RWPE2 (cell line): ENCODE measurements around the gene PIM3.
A peak's percentile ranks its signal among the peaks of the same experiment; 100 is the strongest.

Experiments used
- ATAC-seq: fragments of 200-7000 bp; cut with Tn5 transposase; 3 replicates; pipeline ENCODE4 v1.9.1; 2021; ENCODE audit warnings: low read depth
- DNase-seq: peaks from one replicate; pipeline ENCODE4 v3.0.0-alpha.2; 2020; ENCODE audit warnings: low spot score
- H3K27ac ChIP-seq: fragments of 450-650 bp; 2 replicates; pipeline ENCODE4 v1.5.1; 2017; ENCODE audit warnings: mild to moderate bottlenecking; ENCODE audit not compliant: poor library complexity, severe bottlenecking
- H3K27me3 ChIP-seq: fragments of 250-450 bp; sonication (Bioruptor Pico); 2 replicates; pipeline ENCODE4 v1.5.1; 2021; ENCODE audit warnings: mild to moderate bottlenecking, moderate library complexity; ENCODE audit not compliant: insufficient read depth, poor library complexity, severe bottlenecking
- H3K36me3 ChIP-seq: fragments of 250-450 bp; sonication (Bioruptor Pico); 2 replicates; pipeline ENCODE4 v1.5.1; 2020; ENCODE audit warnings: low read depth, mild to moderate bottlenecking, moderate library complexity
- H3K4me1 ChIP-seq: fragments of 250-450 bp; sonication (Bioruptor Pico); 2 replicates; pipeline ENCODE4 v1.5.1; 2021; ENCODE audit warnings: mild to moderate bottlenecking, moderate library complexity; ENCODE audit not compliant: insufficient read depth, poor library complexity, severe bottlenecking
- H3K4me3 ChIP-seq: fragments of 250-450 bp; sonication (Bioruptor Pico); 2 replicates; pipeline ENCODE4 v1.5.1; 2021; ENCODE audit warnings: mild to moderate bottlenecking, moderate library complexity; ENCODE audit not compliant: severe bottlenecking
- H3K9me3 ChIP-seq: fragments of 250-450 bp; sonication (Bioruptor Pico); 2 replicates; pipeline ENCODE4 v1.5.1; 2021; ENCODE audit warnings: mild to moderate bottlenecking, moderate library complexity; ENCODE audit not compliant: severe bottlenecking
- TF ChIP-seq, protein P1 (sequence below): fragments of 450-650 bp; IDR thresholded peaks from one replicate; pipeline ENCODE4 v1.5.1; 2017; ENCODE audit warnings: mild to moderate bottlenecking, moderate library complexity; ENCODE audit not compliant: poor library complexity, severe bottlenecking

PIM3 gene

GRCh38 chr22:49995361-49996118 is 35.0 kb downstream of the PIM3 start:
- no peaks in the 10 kb centered on the region for H3K27me3 ChIP-seq
- H3K4me1 ChIP-seq, result no peaks in the 10 kb centered on the region
- H3K9me3 ChIP-seq, result no peaks in the 10 kb centered on the region
- peak; percentile 57 for DNase-seq
- H3K4me3 ChIP-seq, result no peak overlapping the region
- no peak overlapping the region for H3K27ac ChIP-seq
- no peak for ATAC-seq
- TF ChIP-seq, protein P1, sequence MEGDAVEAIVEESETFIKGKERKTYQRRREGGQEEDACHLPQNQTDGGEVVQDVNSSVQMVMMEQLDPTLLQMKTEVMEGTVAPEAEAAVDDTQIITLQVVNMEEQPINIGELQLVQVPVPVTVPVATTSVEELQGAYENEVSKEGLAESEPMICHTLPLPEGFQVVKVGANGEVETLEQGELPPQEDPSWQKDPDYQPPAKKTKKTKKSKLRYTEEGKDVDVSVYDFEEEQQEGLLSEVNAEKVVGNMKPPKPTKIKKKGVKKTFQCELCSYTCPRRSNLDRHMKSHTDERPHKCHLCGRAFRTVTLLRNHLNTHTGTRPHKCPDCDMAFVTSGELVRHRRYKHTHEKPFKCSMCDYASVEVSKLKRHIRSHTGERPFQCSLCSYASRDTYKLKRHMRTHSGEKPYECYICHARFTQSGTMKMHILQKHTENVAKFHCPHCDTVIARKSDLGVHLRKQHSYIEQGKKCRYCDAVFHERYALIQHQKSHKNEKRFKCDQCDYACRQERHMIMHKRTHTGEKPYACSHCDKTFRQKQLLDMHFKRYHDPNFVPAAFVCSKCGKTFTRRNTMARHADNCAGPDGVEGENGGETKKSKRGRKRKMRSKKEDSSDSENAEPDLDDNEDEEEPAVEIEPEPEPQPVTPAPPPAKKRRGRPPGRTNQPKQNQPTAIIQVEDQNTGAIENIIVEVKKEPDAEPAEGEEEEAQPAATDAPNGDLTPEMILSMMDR, result no peak
- no peaks in the 10 kb centered on the region for H3K36me3 ChIP-seq

DNA sequence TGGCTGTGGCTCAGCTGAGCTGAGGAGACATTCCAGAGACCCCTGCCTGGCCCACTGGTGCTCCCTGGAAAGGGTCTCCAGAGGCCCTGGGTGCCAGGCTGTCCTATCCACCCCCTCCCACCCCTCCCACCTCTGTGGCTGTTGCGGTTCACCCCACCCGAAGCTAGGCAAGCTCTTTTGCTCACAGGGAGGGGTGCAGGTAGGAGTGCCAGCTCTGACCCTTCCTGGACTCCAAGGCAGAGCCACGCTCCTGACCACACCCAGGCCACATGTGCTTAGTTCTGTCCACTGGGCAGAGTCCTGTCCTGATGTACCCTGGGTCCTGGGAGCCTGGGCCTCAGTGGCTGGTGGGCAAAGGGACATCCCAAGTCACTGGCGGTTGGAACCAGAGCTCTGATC is 35.5 kb downstream of the PIM3 start:
- Histone ChIP-seq H3K27me3 (no peaks in the 10 kb centered on the region), H3K4me1 (no peaks in the 10 kb centered on the region), H3K9me3 (no peaks in the 10 kb centered on the region), H3K4me3 (no peak overlapping the region), H3K36me3 (no peaks in the 10 kb centered on the region), H3K27ac (no peak overlapping the region)
- TF ChIP-seq, protein P1, result no peak
- no peak for DNase-seq
- ATAC-seq, result no peak

DNA sequence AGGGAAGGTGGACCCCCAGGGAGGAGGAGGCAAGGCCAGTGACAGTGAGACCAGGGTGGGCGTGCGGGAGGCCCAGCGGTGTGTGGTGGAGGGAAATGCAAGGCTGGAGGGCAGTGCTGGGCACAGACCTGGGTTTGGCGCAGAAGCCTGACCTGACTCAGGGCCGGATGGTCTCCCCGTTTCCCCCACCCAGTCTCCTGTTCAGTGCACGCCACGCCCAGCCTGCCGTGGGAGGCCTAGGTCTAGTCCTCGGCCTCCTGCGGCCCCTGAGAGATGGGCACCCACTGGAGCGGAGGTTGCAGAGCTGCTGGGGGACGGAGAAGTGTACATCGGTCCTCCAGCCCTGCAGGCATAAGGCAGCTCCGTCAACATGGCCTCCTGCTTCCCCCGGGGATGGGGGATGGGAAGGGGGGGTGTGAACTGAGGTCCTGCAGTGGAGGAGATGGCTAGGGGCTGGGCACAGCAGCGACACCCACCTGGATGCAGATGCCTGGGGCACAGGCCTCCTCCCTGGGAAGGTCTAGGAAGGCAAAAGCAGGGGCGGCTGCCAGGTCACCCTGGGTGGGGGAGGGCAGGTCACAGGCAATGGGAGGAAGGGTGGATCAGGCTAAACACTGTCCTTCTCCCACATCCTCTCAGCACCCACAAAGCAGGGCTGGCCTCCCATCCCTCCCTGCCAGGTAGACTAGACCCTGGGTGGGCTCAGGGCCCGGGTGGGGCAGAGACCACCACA is 36.1 kb downstream of the PIM3 start:
- Histone ChIP-seq H3K27ac (no peak overlapping the region), H3K36me3 (no peaks in the 10 kb centered on the region), H3K4me1 (no peaks in the 10 kb centered on the region), H3K27me3 (no peaks in the 10 kb centered on the region), H3K9me3 (no peaks in the 10 kb centered on the region), H3K4me3 (no peak overlapping the region)
- ATAC-seq, result no peak
- TF ChIP-seq, protein P1, result no peak
- no peak for DNase-seq

- H3K27ac ChIP-seq, result no peak overlapping the region
- H3K36me3 ChIP-seq, result no peaks in the 10 kb centered on the region
- ATAC-seq, result no peak
- no peaks in the 10 kb centered on the region for H3K9me3 ChIP-seq
- H3K4me3 ChIP-seq, result no peak overlapping the region
- DNase-seq, result peak; percentile 67
- TF ChIP-seq, protein P1, result no peak
- no peaks in the 10 kb centered on the region for H3K27me3 ChIP-seq
- no peaks in the 10 kb centered on the region for H3K4me1 ChIP-seq
Observed at GRCh38 chr22:49997251-49997599, 36.7 kb downstream of the PIM3 start.
